Activated effector memory CD4-positive, alpha-beta T cell treated with Interleukin-2 at 50 U/mL for 16 hours (primary cell): Measurements from ENCODE around the gene MRPL40.
"Not testable (repeated sequence)": the region's sequence is repeated elsewhere in the genome, so short reads cannot be mapped to it uniquely, and the experiment has no call there.

ENCODE experiments used
- DNase-seq: peaks from one replicate; pipeline ENCODE4 v3.0.0-alpha.2; 2020

Gene MRPL40

DNA sequence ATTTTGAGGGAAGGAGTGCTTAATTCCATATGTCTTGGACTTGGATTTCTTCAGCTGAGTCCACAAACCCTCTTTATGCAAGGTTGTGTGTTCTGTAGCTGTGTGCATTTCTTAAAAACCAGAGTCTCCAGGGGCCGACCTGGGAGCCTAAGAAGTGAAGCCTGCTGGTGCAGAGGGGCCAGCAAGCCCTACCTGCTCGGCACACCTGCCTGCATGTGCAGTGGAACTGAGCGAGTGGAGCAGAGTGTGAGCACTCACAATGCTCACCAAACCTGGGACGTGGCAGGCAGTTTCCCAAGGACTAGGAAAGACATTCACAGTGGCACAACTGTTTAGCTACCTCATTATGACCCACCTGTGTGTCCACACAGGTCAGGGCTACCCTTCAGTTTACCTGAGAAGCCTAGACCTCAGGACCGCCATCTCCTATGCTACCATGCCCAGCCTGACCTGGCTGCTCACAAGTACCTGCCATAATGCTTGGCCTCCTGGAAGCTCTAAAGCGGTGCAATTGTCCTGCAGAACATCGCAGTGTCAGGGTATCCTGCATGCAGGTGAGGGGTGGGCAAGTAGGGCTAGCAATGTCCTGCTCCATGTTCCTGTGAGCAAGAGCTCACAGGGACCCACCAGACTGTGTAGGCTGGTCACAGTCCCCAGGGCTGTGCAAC, 11.3 kb downstream of the MRPL40 start:
- no peak for DNase-seq

DNA sequence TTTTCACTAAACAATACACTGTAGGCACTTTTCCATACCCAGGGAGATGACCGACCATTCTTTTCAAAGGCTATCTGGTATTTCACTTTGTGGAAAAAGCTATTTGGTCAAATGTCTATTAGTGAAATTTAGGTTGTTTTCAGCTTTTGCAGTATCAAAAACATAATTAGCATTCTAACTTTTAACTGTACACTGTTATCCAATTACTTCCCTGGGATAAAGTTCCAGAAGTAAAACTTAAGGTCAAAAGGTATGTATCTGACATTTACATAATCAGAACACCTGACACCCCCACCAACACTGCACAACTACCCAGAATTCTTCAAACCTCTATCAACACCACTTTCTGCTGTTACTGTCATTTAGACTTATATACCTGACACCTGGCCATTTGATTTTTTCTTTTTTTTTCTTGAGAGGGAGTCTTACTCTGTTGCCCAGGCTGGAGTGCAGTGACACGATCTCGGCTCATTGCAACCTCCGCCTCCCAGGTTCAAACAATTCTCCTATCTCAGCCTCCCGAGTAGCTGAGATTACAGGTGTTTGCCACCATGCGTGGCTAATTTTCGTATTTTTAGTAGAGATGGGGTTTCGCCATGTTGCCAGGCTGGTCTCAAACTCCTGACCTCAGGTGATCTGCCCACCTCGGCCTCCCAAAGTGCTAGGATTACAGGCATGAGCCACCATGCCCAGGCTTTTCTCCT, 13.1 kb downstream of the MRPL40 start:
- not testable (repeated sequence) for DNase-seq

DNA sequence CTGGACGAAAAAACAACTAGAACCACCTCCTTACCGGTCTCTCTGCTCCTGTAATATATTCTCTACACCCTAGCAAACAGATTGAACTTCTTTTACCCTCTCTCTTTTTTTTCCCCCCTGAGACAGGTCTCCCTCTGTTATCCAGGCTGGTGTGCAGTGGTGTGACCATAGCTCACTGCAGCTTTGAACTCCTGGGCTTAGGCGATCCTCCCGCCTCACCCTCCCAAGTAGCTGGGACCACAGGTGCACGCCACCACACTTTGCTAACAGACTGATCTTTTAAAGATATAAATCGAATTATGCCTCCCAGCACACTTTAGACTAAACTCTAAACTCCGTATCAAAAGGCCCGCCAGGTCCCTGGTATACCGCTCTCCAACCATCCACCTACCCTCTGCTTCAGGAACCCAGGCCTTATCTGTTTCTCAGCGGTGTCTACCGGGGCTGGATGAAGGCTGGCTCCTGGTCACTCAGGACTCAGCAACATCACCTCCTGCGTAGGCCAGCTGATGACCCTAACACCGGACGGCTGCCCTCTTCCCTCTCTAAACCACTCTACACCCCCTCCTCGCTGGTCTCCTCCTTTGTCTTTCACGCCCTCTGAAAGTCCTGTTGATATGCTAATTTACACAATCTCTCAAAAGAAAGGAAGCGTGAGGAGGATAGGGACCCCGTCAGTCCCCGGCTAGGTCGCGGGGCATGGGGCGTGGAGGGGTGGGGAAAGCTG, 14.4 kb downstream of the MRPL40 start:
- no peak for DNase-seq

DNA sequence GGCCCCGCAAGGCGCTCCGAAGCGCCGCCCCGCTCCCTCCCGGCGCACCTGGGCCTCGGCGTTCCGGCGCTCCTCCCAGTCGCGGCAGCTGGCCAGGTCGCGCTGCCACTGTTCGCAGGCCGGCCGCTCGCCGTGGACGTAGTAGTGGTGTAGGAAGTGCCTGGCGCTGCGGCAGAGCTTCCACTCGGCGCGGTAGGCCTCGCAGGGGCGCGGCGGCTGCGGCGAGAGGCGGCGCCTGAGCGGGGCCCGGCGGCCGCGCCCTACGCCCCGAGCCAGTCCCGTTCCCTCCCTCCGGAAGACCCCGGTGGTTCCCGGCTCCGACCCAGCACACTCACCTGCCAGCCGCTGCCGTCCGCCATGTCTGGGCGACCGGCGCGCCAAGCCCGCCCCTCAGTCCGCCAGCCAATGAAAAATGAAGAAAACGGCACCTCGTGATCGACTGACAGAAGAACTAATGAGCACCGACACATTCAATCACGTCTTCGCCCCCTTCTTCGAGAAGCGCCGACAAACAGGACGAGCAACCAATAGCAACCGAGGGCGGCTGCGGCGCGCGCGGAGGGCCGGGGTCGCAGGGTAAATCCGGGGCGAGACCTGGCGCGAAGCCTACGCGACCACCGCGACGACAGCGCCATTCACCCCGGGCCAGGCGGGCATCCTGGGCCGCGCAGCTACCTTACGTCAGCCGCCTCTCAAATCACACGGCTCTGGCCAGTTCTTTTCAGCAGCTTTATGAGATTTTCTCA, 15.2 kb downstream of the MRPL40 start, which contains the start of gene C22orf39:
Gene C22orf39 (minus strand): TSS at position 382 of the 746 bp plus-strand sequence. CDS start 23 bp downstream, at position 359.
- peak; percentile 83 for DNase-seq

DNA sequence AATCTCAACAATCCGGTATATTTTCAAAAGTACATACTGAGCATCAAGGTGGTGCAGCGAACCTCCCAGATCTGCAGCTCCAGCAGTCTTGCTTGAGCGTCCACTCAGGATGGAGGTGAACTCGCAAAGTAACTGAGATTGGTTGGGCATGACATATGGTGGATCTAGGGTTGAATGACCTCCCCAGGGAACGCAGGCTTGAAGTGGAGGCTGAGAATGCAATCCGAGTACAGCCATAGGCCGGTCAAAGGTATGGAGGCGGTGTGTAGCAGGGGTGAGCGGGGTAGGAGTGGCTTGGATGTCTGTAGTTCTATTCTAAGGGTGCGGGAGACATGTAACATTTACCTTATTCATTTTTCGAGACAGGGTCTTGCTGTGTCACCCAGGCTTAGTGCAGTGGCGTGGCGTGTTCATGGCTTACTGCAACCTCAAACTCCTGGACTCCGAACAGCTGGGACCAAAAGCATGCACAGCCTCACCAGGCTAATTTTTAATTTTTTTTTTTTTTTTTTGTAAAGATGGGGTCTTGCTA, 15.8 kb downstream of the MRPL40 start:
- no peak for DNase-seq

DNA sequence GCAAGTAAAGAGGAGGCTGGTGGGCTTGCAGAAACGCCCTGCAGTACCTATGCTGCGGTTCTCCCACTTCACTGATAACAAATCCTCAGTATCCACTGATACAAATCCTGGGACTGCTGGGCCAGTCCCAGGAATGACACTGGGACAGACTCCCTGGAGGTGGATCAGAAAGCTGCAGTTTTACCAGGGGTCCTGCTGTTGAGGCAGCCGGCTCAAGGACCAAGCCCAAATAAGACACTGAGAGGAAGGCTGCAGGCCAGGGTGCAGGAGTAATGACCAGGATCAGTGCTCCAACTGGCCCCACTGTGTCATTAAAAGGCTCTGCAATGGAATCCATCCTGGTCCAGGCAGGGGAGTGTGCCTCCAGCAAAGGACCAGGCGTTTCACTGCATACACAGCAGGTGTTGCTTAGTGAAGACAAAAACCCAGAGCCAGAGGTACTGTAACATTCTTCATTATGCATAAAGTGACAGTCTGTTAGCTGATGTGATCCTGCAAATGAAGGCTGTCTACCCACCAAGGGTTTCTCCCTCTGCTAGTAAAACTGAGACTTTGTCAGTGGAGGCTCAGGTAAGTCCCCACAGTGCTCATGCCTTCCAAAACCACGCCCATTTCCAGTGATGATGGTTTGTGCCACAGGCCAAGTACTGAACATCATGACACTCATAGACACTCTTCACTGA, 16.5 kb downstream of the MRPL40 start:
- DNase-seq = no peak

DNA sequence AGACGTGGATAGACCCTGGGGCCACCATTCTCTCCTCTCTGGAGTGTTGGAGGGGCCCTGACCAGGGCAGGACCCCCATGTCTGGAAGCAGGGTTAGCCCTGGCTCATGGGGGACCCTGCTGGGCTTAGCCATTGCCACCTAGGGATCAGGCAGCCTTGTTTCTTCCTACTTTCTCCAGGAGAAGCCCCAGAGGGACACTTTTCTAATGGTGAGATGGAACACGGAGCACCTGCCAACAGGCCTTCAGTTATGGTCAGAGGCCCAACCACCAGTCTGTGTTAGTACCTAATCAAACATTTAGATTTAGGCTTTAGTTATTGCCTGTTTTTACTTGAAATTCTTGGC, 17.1 kb downstream of the MRPL40 start:
- DNase-seq = no peak

DNA sequence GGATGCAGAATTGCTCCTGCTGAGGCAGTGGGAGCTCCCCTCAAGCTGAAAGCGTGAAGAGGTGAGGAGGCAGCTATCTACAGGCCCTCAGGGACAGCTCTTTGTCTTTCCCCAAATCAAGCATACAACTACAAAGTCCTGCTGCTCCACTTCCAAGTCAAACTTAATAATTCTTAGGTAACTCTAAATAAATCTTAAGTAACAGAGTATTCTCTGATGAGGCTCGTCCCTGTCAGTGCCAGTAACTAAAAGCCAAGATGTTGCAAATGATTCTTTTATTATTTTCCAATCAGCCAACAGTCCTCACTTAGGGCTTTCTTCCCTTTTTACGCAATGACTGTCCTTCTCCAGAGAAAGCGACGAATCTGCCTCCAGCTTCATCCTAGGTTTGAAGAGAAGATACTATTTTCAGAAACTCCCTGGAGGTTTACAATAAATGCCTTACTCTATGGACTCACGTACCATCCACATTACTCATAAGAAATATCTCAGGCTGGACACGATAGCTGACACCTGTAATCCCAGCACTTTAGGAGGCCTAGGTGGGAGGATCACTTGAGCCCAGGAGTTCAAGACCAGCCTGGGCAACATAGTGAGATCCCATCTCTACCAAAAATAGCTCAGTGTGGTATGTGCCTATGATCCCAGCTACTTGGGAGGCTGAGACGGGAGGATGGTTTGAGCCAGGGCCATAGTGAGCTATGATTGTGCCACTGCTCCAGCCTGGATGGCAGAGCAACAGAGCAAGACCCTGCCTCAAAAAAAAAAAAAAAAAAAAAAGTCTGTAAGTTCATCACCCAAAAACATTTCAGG, 18.2 kb downstream of the MRPL40 start:
- no peak for DNase-seq

DNA sequence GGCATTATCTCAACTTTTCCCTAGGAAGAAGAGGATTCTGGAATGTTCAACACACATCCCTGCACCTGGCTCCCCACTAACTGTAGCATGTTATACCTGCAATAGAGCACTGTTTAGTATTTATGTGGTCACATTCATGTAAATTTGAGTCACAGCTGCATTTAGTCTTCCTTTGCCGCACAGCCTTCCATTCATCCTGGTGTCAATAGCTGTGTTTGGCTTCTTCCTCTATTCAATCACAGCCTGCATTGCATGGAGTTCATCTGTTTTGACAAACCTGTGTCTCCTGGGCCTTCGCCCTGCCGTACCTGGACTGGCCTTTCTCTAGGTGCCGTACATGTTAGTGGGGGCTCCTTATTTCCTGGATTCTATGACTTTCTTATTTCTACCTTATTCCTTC, 19.2 kb downstream of the MRPL40 start:
- DNase-seq = no peak

DNA sequence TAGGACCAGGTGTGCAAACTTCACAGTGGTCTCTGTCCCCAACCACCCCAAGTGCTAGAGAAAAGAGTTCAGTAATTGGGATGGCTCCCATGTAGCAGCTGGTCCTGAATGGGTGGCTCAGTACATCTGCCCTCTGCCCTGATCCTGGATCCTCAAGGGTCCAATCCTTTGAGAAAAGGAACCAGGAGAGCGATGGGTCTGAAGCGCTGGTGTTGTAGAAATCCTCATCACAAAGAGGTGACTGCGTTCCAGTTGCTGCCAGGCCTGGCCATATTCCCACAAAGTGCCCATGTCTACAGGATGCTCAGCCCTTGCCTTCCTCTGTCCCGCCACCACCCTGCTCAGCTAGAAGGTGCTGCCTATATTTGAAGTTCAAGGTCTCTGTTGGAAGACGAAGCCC, 21.4 kb downstream of the MRPL40 start:
- no peak for DNase-seq

DNA sequence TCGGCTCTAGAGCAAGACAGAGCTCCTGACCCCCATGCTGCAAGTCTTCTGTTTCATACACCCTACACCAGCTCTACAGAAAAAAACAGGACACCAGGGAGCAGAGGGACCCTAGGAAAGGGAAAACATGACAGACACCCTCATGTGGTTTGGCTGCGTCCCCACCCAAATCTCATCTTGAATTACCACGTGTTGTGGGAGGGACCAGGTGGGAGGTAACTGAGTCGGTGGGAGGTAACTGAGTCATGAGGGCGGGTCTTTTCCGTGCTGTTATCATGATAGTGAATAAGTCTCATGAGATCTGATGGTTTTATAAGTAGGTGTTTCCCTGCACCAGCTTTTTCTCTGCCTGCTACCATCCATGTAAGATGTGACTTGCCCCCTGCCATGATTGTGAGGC, 21.8 kb downstream of the MRPL40 start:
- no peak for DNase-seq

DNA sequence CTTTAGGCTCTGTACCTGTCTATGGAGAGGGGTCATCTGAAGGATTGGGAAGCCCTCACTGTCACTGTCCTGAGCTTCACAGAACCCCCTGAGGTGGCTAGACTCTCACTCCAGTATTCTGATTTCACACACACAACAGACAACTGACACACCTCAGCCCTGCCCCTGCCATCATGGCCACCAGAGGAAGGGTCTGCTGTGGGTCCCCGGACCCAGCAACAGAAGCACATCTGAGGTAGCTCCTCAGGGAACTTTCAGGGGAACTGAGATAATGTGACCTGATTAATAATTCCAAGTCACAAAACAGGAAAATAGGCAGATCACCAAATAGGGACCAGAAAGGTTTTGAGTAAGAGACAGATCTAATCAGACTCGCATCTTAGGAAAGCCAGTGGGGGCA, 22.7 kb downstream of the MRPL40 start:
- DNase-seq = no peak

DNA sequence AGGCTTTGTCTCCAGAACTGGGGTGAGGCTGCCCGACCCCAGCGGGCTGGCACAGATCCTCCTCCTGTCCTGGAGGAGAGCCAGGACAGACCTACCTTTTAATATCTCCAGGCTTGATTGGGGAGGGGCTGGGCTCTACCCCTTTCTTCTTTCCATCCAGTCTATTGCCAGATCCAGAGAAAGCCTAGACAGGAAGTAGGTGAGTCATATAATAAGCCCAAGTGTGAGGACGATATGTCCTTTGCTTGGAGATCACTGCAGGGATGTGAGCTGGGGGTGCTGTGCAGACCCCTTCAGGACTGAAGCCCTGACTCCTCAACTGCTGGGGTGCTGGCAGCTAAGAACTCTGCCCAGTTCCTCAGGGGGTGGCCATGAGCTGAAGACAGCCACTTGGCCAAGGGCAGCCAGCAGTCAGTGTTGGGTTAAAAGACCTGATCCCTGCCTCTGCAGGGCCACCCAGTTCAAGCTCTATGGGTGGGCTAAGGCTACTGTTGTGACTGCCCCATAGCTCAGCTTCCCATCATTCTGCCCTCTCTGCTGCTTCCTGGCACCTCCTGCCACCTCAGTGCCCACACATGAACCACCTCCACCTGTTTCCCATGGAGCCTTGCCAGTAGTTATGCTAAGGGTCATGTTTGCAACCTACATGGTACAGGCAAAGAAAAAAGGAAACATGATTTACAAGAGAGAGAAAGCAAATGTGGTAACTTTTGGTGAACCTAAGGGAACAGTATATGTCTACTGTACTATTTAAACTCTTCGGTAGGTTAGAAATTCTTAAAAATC, 23.4 kb downstream of the MRPL40 start:
- no peak for DNase-seq

DNA sequence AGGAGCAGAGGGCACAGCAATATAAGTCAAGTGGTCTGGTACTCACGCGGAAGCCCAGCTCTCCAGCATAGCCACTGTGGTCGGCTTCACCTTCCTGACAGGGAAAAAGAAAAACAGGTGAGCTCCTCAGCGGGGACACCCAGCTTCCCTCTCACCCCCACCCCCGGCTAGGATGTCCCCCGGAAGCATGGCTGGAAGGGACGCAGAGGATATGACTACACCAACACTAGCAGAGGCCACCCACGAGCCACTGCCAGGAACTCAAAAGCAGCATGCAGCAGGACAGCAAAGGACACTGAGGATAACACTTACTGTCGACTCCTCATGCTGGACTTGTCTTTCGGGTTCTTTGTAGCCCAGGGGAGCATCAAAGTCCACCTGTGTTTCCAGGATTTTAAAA, 24.2 kb downstream of the MRPL40 start:
- DNase-seq = no peak

DNA sequence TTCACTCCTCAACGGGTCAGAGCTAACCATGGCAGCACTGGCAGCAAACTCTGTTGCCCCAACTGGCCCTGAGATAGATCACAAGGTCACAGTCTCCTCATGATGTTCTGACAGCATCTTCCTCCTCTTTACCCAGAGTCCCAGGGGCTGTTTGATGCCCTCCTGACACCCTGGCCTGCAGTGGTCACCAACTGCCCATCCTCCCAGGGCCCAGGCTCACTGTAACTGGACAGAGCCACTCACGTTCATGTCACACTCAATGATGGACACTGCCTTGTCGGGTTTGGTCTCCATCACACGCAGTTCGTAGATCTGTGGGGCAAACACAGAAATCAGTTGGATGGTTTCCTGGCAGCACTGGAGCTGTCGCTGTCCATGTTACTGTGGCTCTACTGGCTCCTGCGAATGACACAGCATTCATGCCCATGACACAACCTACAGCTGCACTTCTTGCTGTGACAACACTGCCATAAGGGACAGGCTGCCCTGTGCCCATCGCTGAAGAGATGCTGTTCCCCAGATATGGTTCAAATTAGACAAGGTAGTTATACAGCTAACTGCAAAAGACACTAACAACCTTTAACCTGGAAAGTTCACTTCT, 25.6 kb downstream of the MRPL40 start:
- DNase-seq = no peak

DNA sequence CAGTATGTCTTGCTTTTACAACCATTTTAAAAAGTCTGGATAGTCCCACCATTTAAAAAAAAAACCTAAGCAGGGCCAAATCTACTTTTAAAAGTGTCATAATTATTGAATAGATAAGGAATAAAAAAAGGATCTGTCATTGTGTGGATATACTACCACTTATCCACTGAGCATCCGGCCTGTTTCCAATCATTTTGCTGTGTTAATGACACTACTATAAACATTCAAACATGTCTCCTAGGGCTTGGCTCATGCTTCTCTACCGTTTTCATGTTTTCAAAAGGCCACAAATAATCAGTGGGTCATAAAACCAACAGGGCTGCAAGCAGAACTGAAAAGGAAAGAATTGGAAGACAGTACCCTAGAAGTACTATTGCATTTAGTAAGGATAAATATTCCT, 27.7 kb downstream of the MRPL40 start:
- no peak for DNase-seq

DNA sequence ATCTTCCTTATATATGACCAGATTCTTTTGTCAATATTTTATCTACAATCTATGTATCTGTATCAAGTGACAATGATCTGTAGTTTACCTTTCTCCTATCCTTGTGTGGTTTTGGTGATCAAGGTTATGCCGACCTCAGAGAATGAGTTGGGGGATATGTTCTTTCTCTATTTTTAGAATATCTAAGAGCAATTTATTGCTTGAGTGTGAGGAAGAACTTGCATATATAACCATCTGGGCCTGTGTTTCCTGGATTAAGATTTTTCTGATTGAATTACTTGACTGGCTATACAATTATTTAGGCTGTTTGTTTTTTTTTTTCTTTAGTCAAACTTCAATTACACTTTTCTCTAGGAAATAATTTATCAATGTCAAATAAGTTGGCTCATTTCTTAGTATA, 29.2 kb downstream of the MRPL40 start:
- DNase-seq = no peak

DNA sequence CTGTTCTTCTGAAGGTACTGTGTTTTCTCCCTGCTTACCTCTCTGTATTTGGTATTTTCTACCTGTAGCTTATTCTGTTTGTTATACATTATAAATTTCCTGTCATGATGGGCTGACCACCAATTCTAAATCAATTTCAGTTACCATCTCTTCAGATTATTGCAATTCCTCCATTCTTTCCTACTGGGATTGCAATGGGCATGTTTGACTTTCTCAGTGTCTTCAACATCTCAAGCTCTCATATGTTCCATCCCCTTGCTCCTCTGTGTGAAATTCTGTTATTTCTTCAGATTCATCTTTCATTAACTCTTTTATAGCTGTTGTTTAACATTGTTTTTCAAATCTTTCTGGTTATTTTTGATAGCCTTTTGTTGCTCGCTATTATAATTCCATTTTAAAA, 30.7 kb downstream of the MRPL40 start:
- DNase-seq = no peak

DNA sequence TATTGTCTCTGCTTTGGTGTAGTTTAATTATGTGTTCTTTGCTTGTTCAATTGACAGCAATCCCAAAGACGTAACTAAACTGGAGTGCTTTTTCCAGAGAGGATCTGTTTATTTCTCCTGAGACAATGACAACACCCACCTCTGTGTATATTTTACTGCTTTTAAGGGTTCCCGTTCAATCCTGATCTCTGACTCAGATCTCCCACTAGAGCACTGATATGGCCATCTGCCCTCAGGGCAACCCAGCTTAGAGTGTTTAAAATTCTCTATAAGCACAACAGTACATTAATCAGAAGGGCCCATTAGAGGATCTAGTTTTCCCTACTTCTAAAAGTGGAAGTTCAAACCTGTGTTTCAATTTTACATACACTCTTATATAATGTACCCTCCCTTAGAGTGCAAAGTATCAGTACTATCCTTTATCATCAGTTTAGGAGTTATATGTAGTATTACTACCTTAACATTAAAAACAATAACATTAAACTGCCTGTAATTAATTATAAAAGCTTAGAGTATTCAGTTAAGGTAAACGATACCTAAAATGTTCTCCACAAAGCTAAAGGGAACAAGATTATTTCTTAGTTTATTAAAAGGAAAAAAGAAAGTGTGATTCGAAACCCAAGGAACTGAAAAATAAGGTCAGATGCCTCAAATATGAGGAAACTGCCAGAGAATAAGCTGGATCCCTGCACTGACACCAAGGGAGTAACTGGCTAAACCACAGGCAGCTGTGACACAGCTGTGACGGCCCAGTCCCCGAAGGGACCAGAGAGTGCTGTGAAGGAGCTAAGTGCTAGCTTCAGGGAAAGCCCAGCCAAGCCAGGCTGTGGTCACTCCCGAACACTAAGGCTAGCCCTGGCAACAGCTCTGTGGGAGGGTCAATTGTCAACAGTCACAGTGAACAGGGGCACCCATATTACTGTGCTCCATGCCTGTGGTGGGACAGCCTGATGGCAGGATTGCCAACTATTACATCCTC, 31.4 kb downstream of the MRPL40 start:
- no peak for DNase-seq
